Astrocyte (in vitro differentiated cells and primary cell): Measurements from ENCODE around the gene MYOD1. TPM values are rescaled to one million over a fixed set of nuclear protein-coding genes. Genes with fewer than 3 reads are reported as not detected.

Source experiments
- DNase-seq: peaks from one replicate; pipeline ENCODE4 v3.0.0-alpha.2; 2010; ENCODE audit warnings: low read depth
- FAIRE-seq: peaks from 2 replicates; lab custom pipeline; 2011; peaks lifted over from hg19 to GRCh38; lab: Jason Lieb, UNC
- H2AFZ ChIP-seq: 2 replicates; pipeline ENCODE4 v1.6.0; 2012; ENCODE audit warnings: low read depth, low read length, inconsistent platforms
- H3K27ac ChIP-seq: 2 replicates; pipeline ENCODE4 v1.5.1; 2011; ENCODE audit warnings: low read depth, low read length, inconsistent platforms
- H3K27me3 ChIP-seq: 2 replicates; pipeline ENCODE4 v1.6.0; 2011; ENCODE audit warnings: low read length, inconsistent platforms; ENCODE audit not compliant: insufficient read depth
- H3K36me3 ChIP-seq: 2 replicates; pipeline ENCODE4 v1.5.1; 2011; ENCODE audit warnings: low read length, inconsistent platforms; ENCODE audit not compliant: insufficient read depth
- H3K4me1 ChIP-seq: 2 replicates; pipeline ENCODE4 v1.5.1; 2011; ENCODE audit warnings: low read length, inconsistent platforms; ENCODE audit not compliant: insufficient read depth
- H3K4me2 ChIP-seq: 2 replicates; pipeline ENCODE4 v1.6.0; 2012; ENCODE audit warnings: low read length, inconsistent platforms
- H3K4me3 ChIP-seq: 2 replicates; pipeline ENCODE4 v1.5.1; 2011; ENCODE audit warnings: low read depth, mild to moderate bottlenecking, low read length, inconsistent platforms; ENCODE audit not compliant: insufficient read depth
- H3K79me2 ChIP-seq: 2 replicates; pipeline ENCODE4 v1.6.0; 2012; ENCODE audit warnings: mild to moderate bottlenecking, low read length, inconsistent platforms; ENCODE audit not compliant: insufficient read depth
- H3K9ac ChIP-seq: 2 replicates; pipeline ENCODE4 v1.6.0; 2012; ENCODE audit warnings: mild to moderate bottlenecking, low read length, inconsistent platforms
- H3K9me3 ChIP-seq: 2 replicates; pipeline ENCODE4 v1.5.1; 2012; ENCODE audit warnings: low read depth, mild to moderate bottlenecking, low read length, inconsistent platforms; ENCODE audit not compliant: insufficient read depth
- H4K20me1 ChIP-seq: 2 replicates; pipeline ENCODE4 v1.6.0; 2012; ENCODE audit warnings: low read length, inconsistent platforms; ENCODE audit not compliant: insufficient read depth
- H3K27ac Mint-ChIP-seq: one replicate; pipeline ENCODE4 v1.8.0; 2021; ENCODE audit warnings: mild to moderate bottlenecking, mixed read lengths; ENCODE audit not compliant: unreplicated experiment
- H3K27me3 Mint-ChIP-seq: one replicate; pipeline ENCODE4 v1.8.0; 2021; ENCODE audit warnings: low read depth, mixed read lengths; ENCODE audit not compliant: unreplicated experiment
- H3K36me3 Mint-ChIP-seq: one replicate; pipeline ENCODE4 v1.8.0; 2021; ENCODE audit warnings: low read depth, mixed read lengths; ENCODE audit not compliant: unreplicated experiment
- H3K4me1 Mint-ChIP-seq: one replicate; pipeline ENCODE4 v1.8.0; 2021; ENCODE audit warnings: low read depth, mixed read lengths; ENCODE audit not compliant: unreplicated experiment
- H3K4me3 Mint-ChIP-seq: one replicate; pipeline ENCODE4 v1.8.0; 2021; ENCODE audit warnings: mild to moderate bottlenecking, moderate library complexity, mixed read lengths; ENCODE audit not compliant: unreplicated experiment
- H3K9me3 Mint-ChIP-seq: one replicate; pipeline ENCODE4 v1.8.0; 2021; ENCODE audit warnings: mild to moderate bottlenecking, mixed read lengths; ENCODE audit not compliant: unreplicated experiment
- CTCF ChIP-seq: IDR thresholded peaks from 2 replicates; pipeline ENCODE4 v1.5.1; 2011; ENCODE audit warnings: low read depth, mild to moderate bottlenecking, inconsistent platforms, low read length, moderate library complexity; ENCODE audit not compliant: insufficient read depth
- EZH2 ChIP-seq: IDR thresholded peaks from 2 replicates; pipeline ENCODE4 v1.6.1; 2012; ENCODE audit warnings: mild to moderate bottlenecking, low read length, inconsistent platforms; ENCODE audit not compliant: insufficient read depth
- total RNA-seq: library from RNA; stranded (reverse); gene quantifications from 2 replicates; pipeline ENCODE4 v1.2.1, GENCODE V29; 2021

Gene MYOD1
- total RNA-seq, 1 donor from 2014 or later, result not detected

- no peak overlapping the region for H2AFZ ChIP-seq
- Mint-ChIP-seq H3K27me3 (peaks cover 19% of the 10 kb centered on the region), H3K27ac (no peak overlapping the region)
Observed at GRCh38 chr11:17686231-17686980, 33.0 kb upstream of the MYOD1 start.

DNA sequence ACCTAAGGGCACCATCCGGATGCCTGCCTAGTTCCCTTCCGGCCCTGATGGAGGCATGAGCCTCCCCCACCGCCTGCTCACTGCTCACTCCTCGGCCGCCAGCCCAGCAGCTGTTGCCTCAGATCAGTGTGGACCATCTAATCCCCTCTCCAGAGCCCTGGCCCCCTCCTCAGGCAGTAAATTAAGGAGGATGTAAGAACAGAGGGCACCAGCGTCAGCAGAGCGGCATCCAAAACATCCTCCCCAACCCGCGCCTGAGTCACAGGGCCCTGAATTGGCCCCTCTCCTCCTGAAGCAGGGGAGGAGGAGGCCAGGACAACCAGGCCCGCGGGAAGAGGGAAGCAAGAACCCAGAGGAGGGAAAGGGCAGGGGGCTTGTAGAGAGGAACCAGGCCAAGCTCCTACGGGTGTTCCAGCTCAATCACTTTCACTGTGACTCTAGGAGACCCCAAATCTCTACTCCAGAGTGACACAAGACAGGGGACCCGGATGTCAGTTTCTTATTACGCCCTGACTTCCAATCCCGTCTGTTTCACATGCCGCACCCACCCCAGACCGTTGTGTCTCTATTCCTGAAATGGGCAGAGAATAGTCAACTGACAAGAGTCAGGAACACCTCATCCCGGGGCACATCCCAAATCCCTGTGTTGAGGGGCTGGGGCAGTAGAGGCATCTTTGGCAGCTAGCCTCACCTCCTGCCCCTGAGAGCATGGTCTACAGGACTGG is 31.3 kb upstream of the MYOD1 start:
- H3K9me3 ChIP-seq, result no peaks in the 10 kb centered on the region
- H3K9ac ChIP-seq, result no peak overlapping the region
- H3K27me3 ChIP-seq, result peaks cover 7% of the 10 kb centered on the region
- peaks cover 26% of the 10 kb centered on the region for H3K27me3 Mint-ChIP-seq
- peaks cover 2% of the 10 kb centered on the region for H3K9me3 Mint-ChIP-seq
- H3K4me2 ChIP-seq, result no peak overlapping the region
- H3K4me1 Mint-ChIP-seq, result no peaks in the 10 kb centered on the region
- no peak for DNase-seq
- no peak for FAIRE-seq
- H4K20me1 ChIP-seq, result no peaks in the 10 kb centered on the region
- TF ChIP-seq CTCF (no peak), EZH2 (no peak)
- no peak overlapping the region for H3K4me3 ChIP-seq
- H3K27ac Mint-ChIP-seq, result no peak overlapping the region
- no peak overlapping the region for H3K4me3 Mint-ChIP-seq
- H2AFZ ChIP-seq, result no peak overlapping the region
- no peaks in the 10 kb centered on the region for H3K36me3 Mint-ChIP-seq
- H3K4me1 ChIP-seq, result peaks cover 8% of the 10 kb centered on the region
- H3K79me2 ChIP-seq, result no peaks in the 10 kb centered on the region
- no peak overlapping the region for H3K27ac ChIP-seq
- H3K36me3 ChIP-seq, result no peaks in the 10 kb centered on the region

More at GRCh38 chr11:17686231-17686980, 33.0 kb upstream of the MYOD1 start:
- no peaks in the 10 kb centered on the region for H3K36me3 ChIP-seq
- H3K9me3 ChIP-seq, result no peaks in the 10 kb centered on the region
- FAIRE-seq (no peak), DNase-seq (peak; percentile 70)
- H3K79me2 ChIP-seq, result no peaks in the 10 kb centered on the region
- no peak overlapping the region for H3K4me2 ChIP-seq
- H3K4me3 Mint-ChIP-seq, result no peak overlapping the region
- TF ChIP-seq EZH2 (no peak), CTCF (no peak)
- no peak overlapping the region for H3K9ac ChIP-seq
- peaks cover 2% of the 10 kb centered on the region for H3K9me3 Mint-ChIP-seq
- H3K4me1 ChIP-seq, result peaks cover 8% of the 10 kb centered on the region
- H3K27me3 ChIP-seq, result peaks cover 4% of the 10 kb centered on the region
- no peak overlapping the region for H3K27ac ChIP-seq
- no peak overlapping the region for H3K4me3 ChIP-seq
- H3K36me3 Mint-ChIP-seq, result no peaks in the 10 kb centered on the region
- no peaks in the 10 kb centered on the region for H4K20me1 ChIP-seq
- H3K4me1 Mint-ChIP-seq, result no peaks in the 10 kb centered on the region
